GM18861 (cell line): ENCODE results near the gene TRIP4.
"Not testable (repeated sequence)": the region's sequence is repeated elsewhere in the genome, so short reads cannot be mapped to it uniquely, and the experiment has no call there.

Experiments
- ATAC-seq: cut with Tn5 transposase; IDR thresholded peaks from one replicate; pipeline ENCODE4 v1.9.1; 2021; ENCODE audit not compliant: unreplicated experiment

The TRIP4 gene

DNA sequence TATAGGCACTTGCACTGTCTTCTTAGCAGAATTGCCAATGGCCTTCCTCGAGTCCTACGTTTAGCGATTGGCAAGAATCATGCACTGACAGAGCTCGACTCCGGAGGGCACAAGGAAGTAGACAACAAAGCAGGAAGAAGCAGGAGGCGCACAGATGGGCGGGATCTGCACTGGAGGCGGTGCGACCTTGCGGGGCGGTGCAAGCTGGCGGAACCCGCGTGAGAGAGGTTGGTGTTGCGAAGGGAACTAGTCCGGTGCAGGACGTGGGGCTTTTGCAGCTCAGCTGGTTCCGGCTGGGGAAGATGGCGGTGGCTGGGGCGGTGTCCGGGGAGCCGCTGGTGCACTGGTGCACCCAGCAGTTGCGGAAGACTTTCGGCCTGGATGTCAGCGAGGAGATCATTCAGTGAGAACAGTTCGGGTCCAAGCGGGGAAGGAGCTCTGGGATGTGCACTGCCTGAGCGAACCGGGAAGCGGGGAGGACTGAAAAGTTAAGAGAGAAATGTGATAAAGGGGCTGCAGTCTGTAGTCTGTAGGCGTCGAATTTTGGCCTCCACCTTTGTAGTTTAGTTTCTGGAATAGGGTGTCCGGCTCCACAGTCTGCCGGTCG lies at the start of gene TRIP4:
Gene TRIP4, plus strand, starts transcription at position 275 of the 607 bp plus-strand sequence. Its CDS starts 28 bp downstream, at position 303.
- ATAC-seq = peak; percentile 97

- no peak for ATAC-seq
Measured at GRCh38 chr15:64340355-64340754, 47.3 kb upstream of the TRIP4 start.

- no peak for ATAC-seq
Measured at GRCh38 chr15:64341961-64342360, 45.7 kb upstream of the TRIP4 start.

GRCh38 chr15:64343222-64343621 lies 44.4 kb upstream of the TRIP4 start:
- ATAC-seq = no peak

DNA sequence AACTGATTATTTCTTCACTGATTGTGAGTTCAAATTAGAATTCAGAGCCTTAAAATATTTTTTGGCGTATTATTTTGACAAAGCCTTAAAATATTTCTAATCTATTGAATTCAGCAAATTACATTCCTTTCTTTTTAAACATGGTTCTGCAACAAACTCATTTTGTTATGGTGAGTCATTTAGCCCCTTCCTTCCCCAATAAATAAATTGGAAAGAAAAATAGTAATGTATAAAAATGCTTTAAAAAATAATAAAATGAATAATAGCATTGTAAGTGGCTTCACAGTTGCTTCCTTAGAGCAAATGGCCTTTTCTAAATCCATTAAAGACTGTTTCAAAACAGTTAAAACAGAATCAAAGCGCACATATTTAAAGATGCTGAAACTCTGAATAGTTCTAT lies 43.8 kb upstream of the TRIP4 start:
- ATAC-seq = no peak

GRCh38 chr15:64344651-64345294 lies 42.9 kb upstream of the TRIP4 start:
- no peak for ATAC-seq

DNA sequence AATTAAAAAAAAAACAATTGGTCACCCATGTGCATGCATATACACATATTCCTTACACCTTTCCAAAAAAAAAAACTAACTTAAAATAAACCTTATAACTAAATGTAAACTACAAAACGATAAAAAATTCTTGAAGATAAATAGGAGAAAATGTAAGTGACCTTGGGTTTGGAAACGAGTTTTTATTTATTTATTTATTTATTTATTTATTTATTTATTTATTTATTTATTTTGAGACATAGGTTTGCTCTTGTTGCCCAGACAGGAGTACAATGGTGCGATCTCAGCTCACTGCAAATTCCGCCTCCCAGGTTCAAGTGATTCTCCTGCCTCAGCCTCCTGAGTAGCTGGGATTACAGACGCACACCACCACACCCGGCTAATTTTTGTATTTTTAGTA lies 41.4 kb upstream of the TRIP4 start:
- not testable (repeated sequence) for ATAC-seq

DNA sequence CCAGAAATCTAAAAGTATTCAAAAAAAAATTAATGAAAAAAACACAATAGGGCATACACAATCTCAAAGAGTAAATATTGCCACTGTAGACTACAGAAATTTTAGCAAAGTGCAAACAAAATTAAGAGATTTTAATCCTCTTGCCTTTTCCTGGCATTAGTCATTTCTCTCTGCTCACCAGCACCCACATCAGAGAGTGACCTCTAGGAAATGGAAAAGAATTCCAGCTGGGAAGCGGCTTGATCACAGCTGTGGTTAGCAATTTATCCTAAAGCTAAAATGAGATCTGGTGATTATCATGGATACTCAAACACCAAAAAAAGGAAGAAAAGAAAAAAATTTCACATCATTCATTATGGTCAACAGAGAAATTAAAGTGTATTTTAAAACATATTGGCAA lies 39.2 kb upstream of the TRIP4 start:
- ATAC-seq = no peak

GRCh38 chr15:64349375-64349774 lies 38.3 kb upstream of the TRIP4 start:
- ATAC-seq = no peak

- ATAC-seq = no peak
Measured at GRCh38 chr15:64351265-64351664, 36.4 kb upstream of the TRIP4 start.

- no peak for ATAC-seq
Measured at GRCh38 chr15:64354688-64355344, 32.8 kb upstream of the TRIP4 start.

DNA sequence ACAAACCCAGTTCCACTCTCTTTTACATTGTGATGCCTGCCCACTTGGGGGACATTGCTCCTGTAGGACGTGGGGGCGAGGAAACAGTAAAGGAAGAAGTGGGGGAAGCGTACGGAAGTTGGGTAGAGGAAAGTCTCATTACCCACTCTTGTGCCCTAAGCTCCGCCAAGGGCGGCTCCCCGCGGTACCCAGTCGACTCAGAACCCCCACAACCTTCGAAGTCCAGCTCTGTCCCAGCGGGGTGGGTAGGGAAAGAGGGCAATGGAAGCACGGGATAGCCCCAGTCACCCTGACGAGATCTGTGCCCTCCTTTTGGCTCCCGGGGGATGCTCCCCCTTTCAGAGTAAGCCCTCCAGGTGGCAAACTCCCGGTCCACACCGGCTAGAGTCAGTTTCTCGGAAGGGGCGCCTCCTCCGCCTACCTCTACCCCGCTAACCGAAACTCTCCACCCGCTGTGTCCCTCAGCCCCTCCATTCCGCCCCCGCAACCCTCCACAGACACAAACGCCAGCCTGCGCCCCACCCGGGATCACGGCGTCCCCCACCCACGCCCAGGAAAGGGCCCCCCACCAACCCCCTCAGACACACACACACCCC lies 32.2 kb upstream of the TRIP4 start:
- ATAC-seq = no peak

GRCh38 chr15:64355944-64356709 lies 31.5 kb upstream of the TRIP4 start, which contains the start of gene CSNK1G1:
CSNK1G1 (minus strand) TSS chr15:64356173; CDS start chr15:64300499, 55,674 bp downstream.
- peak; percentile 89 for ATAC-seq

- ATAC-seq = no peak
Measured at GRCh38 chr15:64356710-64357040, 31.0 kb upstream of the TRIP4 start.

GRCh38 chr15:64361259-64361658 lies 26.4 kb upstream of the TRIP4 start:
- no peak for ATAC-seq

- ATAC-seq = no peak
Measured at GRCh38 chr15:64369078-64369607, 18.5 kb upstream of the TRIP4 start.

DNA sequence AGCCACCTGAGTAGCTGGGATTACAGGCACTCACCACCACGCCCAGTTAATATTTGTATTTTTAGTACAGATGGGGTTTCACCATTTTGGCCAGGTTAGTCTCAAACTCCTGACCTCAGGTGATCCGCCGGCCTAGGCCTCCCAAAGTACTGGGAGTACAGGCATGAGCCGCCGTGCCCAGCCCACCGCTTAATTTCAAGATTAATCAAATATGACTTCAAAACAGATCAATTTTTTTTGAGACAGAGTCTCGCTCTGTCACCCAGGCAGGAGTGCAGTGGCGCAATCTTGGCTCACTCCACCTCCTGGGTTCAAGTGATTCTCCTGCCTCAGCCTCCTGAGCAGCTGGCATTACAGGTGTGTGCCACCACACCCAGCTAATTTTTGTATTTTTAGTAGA lies 16.3 kb upstream of the TRIP4 start:
- not testable (repeated sequence) for ATAC-seq

DNA sequence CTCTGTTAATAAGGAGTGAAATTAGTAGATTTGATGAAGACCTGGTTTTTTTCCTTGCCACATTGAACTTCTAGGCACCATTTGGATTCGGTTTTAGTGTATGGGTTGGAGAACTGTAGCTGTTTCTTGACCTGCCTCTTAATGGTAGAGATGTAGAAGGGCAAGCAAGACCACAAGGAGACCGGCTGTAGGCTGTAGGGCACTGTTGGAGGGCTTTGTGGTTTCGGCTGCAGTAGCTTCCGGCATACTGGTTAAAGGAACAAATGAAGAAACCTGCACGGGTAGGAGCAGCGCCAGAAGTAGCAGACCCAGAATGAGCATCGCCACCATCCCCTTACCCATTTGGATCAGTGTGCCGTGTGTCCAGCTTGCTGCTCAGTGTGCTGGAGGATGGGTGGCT lies 14.3 kb upstream of the TRIP4 start:
- no peak for ATAC-seq

- ATAC-seq = no peak
Measured at GRCh38 chr15:64379216-64379960, 8.2 kb upstream of the TRIP4 start.

GRCh38 chr15:64380130-64380870 lies 7.3 kb upstream of the TRIP4 start:
- not testable (repeated sequence) for ATAC-seq
